B cell (primary cell): Measurements from ENCODE around the gene TEPSIN. TPM values are rescaled to one million over a fixed set of nuclear protein-coding genes. Genes with fewer than 3 reads are reported as not detected.

Source experiments
- ATAC-seq: fragments of 200-7000 bp; cut with Tn5 transposase; one replicate; pipeline ENCODE4 v1.10.0; 2021; ENCODE audit warnings: low read depth, mild to moderate bottlenecking, moderate number of reproducible peaks, moderate library complexity
- CTCF ChIA-PET: fragments of 350-600 bp; sonication (Branson Sonifier 250); formaldehyde crosslinking; loops from one replicate; lab custom pipeline; 2021; ENCODE audit warnings: antibody characterized with exemption, inconsistent platforms; lab: Charles Lee
- POLR2A ChIA-PET: fragments of 350-600 bp; sonication (Branson Sonifier 250); formaldehyde crosslinking; loops from one replicate; lab custom pipeline; 2021; ENCODE audit warnings: antibody characterized with exemption; lab: Charles Lee
- DNase-seq: peaks from one replicate; pipeline ENCODE4 v3.0.0; 2013
- H2AFZ ChIP-seq: 2 replicates; pipeline ENCODE4 v1.6.1; 2012; ENCODE audit warnings: mild to moderate bottlenecking, low read depth, low read length; ENCODE audit not compliant: insufficient read depth, poor library complexity, severe bottlenecking
- H3K27ac ChIP-seq, 2 donors: 1 replicate in 1 of 2; 2 replicates in 1 of 2; pipeline ENCODE4 v1.5.1; 2012 to 2013; ENCODE audit warnings: low read length in 2 of 2, mild to moderate bottlenecking in 2 of 2, moderate library complexity in 1 of 2
- H3K27me3 ChIP-seq, 4 experiments: fragments of 200-600 bp in 1 of 4; sonication (generic) in 1 of 4; replicated peaks in 1 of 4; 1 replicate in 2 of 4; 2 replicates in 2 of 4; pipeline versions ENCODE4 v1.6.1 to v1.7.0; 2013 to 2016; ENCODE audit warnings: low read length in 3 of 4, mild to moderate bottlenecking in 2 of 4, mixed read lengths in 1 of 4, moderate library complexity in 1 of 4; ENCODE audit not compliant: insufficient read depth in 4 of 4, control insufficient read depth in 3 of 4; ENCODE audit errors: control extremely low read depth in 1 of 4
- H3K36me3 ChIP-seq, 2 experiments: replicated peaks in 1 of 2; 1 replicate in 1 of 2; 2 replicates in 1 of 2; pipeline versions ENCODE4 v1.6.1 to v1.7.1; 2013; ENCODE audit warnings: low read length in 1 of 2; ENCODE audit not compliant: insufficient read depth in 2 of 2, control insufficient read depth in 1 of 2; ENCODE audit errors: control extremely low read depth in 1 of 2, extremely low read depth in 1 of 2
- H3K4me1 ChIP-seq, 2 donors: fragments of 200-600 bp in 1 of 2; sonication (generic) in 1 of 2; 1 replicate in 1 of 2; 2 replicates in 1 of 2; pipeline versions ENCODE4 v1.5.1 to v1.6.1; 2013 to 2017; ENCODE audit warnings: low read length in 2 of 2; ENCODE audit not compliant: control insufficient read depth in 2 of 2, insufficient read depth in 2 of 2
- H3K4me2 ChIP-seq: replicated peaks from 2 replicates; pipeline ENCODE3; 2012; ENCODE audit warnings: mild to moderate bottlenecking, low read depth, low read length; ENCODE audit not compliant: poor library complexity, severe bottlenecking
- H3K4me3 ChIP-seq, 5 experiments: fragments of 200-600 bp in 1 of 5; sonication (generic) in 1 of 5; 1 replicate in 3 of 5; 2 replicates in 2 of 5; pipeline versions ENCODE4 v1.5.1 to v1.7.0; 2011 to 2016; ENCODE audit warnings: low read length in 4 of 5, mild to moderate bottlenecking in 4 of 5, low read depth in 2 of 5, control low read depth in 1 of 5, moderate library complexity in 1 of 5; ENCODE audit not compliant: insufficient read depth in 1 of 5; ENCODE audit errors: control extremely low read depth in 1 of 5, extremely low read depth in 1 of 5
- H3K79me2 ChIP-seq: fragments of 200-600 bp; sonication (generic); one replicate; pipeline ENCODE4 v1.6.0; 2016; ENCODE audit warnings: low read length; ENCODE audit not compliant: control insufficient read depth, insufficient read depth
- H3K9ac ChIP-seq: fragments of 200-600 bp; sonication (generic); 2 replicates; pipeline ENCODE4 v1.6.1; 2017; ENCODE audit warnings: mild to moderate bottlenecking, low read length, moderate library complexity
- H3K9me3 ChIP-seq, 3 donors: one replicate each; pipeline versions ENCODE4 v1.6.1 to v1.7.1; 2013; ENCODE audit warnings: low read length in 2 of 3; ENCODE audit not compliant: control insufficient read depth in 2 of 3, insufficient read depth in 1 of 3; ENCODE audit errors: control extremely low read depth in 1 of 3
- H4K20me1 ChIP-seq: 2 replicates; pipeline ENCODE4 v1.6.0; 2012; ENCODE audit warnings: mild to moderate bottlenecking, low read length; ENCODE audit not compliant: insufficient read depth, control insufficient read depth, poor library complexity, severe bottlenecking
- H3K27ac Mint-ChIP-seq: one replicate; pipeline ENCODE4 v1.8.0; 2021; ENCODE audit warnings: mixed read lengths
- H3K27me3 Mint-ChIP-seq: one replicate; pipeline ENCODE4 v1.8.0; 2021; ENCODE audit warnings: mixed read lengths
- H3K4me1 Mint-ChIP-seq: one replicate; pipeline ENCODE4 v1.8.0; 2021; ENCODE audit warnings: mixed read lengths
- H3K4me3 Mint-ChIP-seq: one replicate; pipeline ENCODE4 v1.8.0; 2021; ENCODE audit warnings: mixed read lengths
- H3K9me3 Mint-ChIP-seq: one replicate; pipeline ENCODE4 v1.8.0; 2022; ENCODE audit warnings: mixed read lengths; ENCODE audit not compliant: insufficient read depth
- EZH2 ChIP-seq: IDR thresholded peaks from 2 replicates; pipeline ENCODE4 v1.6.1; 2012; ENCODE audit warnings: borderline replicate concordance, low read depth, mild to moderate bottlenecking, moderate library complexity, low read length; ENCODE audit not compliant: insufficient read depth, poor library complexity, severe bottlenecking
- WGBS: methylation state at CpG from one replicate; pipeline ENCODE4 v1.1.5; 2013; ENCODE audit warnings: missing lambda C conversion rate; ENCODE audit not compliant: insufficient coverage; 5-methylcytosine and 5-hydroxymethylcytosine counted together
- intact Hi-C: fragments of 100-400 bp; cut with micrococcal nuclease; formaldehyde crosslinking; loops from one replicate; pipeline ENCODE4 v1.10.0; 2022
- polyA plus RNA-seq: library from polyadenylated mRNA; depleted of rRNA; stranded (reverse); fragments of >200 nt; gene quantifications from 2 replicates; pipeline ENCODE4 v1.2.3, GENCODE V29; 2012
- total RNA-seq, 2 donors: library from RNA; stranded (reverse); fragments of 120-200 nt in 1 of 2; gene quantifications; 1 replicate in 1 of 2; 2 replicates in 1 of 2; pipeline versions ENCODE4 v1.2.3 to v1.2.4, GENCODE V29; 2013 to 2022
- TF ChIP-seq, protein P1 (sequence below): fragments of 200-600 bp; IDR thresholded peaks from one replicate; pipeline ENCODE4 v1.8.0; 2022; ENCODE audit warnings: antibody characterized with exemption, mild to moderate bottlenecking

The TEPSIN gene
- total and polyA plus RNA-seq, 2 donors (not counting 1 experiment from before 2014, with no cell fraction given) = 180 to 273 TPM

DNA sequence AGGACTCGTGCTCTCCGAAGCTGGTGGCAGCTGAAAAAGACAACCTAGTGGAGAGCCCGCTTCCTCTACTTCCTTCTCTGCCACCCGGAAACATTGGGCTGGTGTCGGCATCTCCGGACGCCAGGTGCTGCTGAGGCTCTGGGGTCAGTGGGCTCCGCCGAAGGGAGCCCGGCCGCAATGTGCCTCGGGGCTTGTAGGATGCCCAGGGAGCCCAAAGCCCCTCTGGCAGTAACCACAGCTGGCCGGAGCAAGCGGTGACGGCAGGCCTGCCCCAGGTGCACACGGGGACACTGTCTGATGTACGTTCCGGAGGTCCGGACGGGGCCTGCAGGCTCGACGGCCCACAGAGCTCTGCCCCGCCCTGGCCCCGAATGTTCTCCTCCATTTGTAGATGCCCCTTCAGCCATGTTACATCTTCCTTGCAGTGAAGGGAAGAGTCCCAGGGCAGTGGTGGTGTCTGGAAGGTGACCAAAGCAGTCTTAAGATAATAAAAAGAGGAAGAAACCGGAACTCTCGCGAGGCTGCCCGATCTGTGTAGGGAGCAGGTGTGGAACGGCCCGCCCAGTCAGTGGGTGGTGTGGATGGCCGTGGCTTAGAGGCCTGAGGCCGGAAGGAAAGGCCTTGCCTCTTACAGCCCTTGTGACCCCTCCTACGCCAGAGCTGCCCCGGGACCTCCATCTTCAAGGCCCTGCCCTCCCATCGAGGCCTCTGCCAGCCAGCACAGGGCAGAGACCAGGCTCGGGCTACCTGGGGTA, 22.9 kb upstream of the TEPSIN start:
- Histone ChIP-seq H2AFZ (no peak overlapping the region), H4K20me1 (peaks cover 53% of the 10 kb centered on the region), H3K4me1 (peaks cover 0 to 4% of the 10 kb centered on the region in 2 donors), H3K79me2 (peaks cover 21% of the 10 kb centered on the region), H3K27me3 (no peaks in the 10 kb centered on the region), H3K9ac (no peak overlapping the region), H3K36me3 (peaks cover 0 to 78% of the 10 kb centered on the region in 2 experiments), H3K27ac (no peak overlapping the region), H3K9me3 (no peaks in the 10 kb centered on the region), H3K4me3 (no peak overlapping the region), H3K4me2 (no peak overlapping the region)
- DNase-seq = no peak
- intact Hi-C loops = no loop called here
- Mint-ChIP-seq H3K4me1 (peaks cover 4% of the 10 kb centered on the region), H3K27ac (no peak overlapping the region), H3K9me3 (no peaks in the 10 kb centered on the region), H3K27me3 (no peaks in the 10 kb centered on the region), H3K4me3 (no peak overlapping the region)
- CTCF ChIA-PET = no interaction called here
- ATAC-seq = no peak
- POLR2A ChIA-PET = interaction anchor here (0.6 kb wide), 1 partner anchor 357 kb away, joined by 5 read pairs; no protein-coding TSS in a partner anchor
- 96% methylated on average over 35 of the region's 36 CpGs for WGBS
- no peak for TF ChIP-seq EZH2
- TF ChIP-seq, protein P1, sequence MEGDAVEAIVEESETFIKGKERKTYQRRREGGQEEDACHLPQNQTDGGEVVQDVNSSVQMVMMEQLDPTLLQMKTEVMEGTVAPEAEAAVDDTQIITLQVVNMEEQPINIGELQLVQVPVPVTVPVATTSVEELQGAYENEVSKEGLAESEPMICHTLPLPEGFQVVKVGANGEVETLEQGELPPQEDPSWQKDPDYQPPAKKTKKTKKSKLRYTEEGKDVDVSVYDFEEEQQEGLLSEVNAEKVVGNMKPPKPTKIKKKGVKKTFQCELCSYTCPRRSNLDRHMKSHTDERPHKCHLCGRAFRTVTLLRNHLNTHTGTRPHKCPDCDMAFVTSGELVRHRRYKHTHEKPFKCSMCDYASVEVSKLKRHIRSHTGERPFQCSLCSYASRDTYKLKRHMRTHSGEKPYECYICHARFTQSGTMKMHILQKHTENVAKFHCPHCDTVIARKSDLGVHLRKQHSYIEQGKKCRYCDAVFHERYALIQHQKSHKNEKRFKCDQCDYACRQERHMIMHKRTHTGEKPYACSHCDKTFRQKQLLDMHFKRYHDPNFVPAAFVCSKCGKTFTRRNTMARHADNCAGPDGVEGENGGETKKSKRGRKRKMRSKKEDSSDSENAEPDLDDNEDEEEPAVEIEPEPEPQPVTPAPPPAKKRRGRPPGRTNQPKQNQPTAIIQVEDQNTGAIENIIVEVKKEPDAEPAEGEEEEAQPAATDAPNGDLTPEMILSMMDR = no peak

DNA sequence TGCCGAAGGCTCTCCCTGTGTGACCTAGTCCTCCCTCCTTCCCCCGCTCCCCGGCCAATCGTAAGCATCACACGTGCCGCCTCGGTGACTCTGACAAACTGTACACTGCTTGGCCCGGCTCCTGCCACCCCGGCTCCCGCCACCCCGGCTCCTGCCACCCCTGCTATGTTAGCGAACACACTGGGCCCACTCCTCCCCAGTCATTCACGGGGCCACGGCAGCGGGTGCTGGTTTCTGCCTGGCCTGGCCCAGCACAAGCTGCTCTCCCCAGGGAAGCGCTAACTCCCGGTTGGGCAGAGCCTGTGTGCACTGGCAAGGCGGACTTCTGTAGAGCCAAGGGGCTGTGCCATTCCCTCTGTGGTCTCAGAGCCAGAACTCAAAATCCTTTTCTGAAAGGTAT, 22.2 kb upstream of the TEPSIN start:
- H3K27me3 ChIP-seq = no peaks in the 10 kb centered on the region
- WGBS = 96% methylated on average over 18 of the region's 18 CpGs
- peaks cover 0 to 4% of the 10 kb centered on the region in 2 donors for H3K4me1 ChIP-seq
- Mint-ChIP-seq H3K27me3 (no peaks in the 10 kb centered on the region), H3K27ac (no peak overlapping the region), H3K4me1 (peaks cover 4% of the 10 kb centered on the region), H3K9me3 (no peaks in the 10 kb centered on the region), H3K4me3 (no peak overlapping the region)
- TF ChIP-seq EZH2 = no peak
- TF ChIP-seq, protein P1 = no peak
- intact Hi-C loops = no loop called here
- ATAC-seq (no peak), DNase-seq (no peak)
- H4K20me1 ChIP-seq = peaks cover 59% of the 10 kb centered on the region
- no peak overlapping the region for H2AFZ ChIP-seq
- H3K4me2 ChIP-seq = no peak overlapping the region
- H3K9ac ChIP-seq = no peak overlapping the region
- peaks cover 0 to 76% of the 10 kb centered on the region in 2 experiments for H3K36me3 ChIP-seq
- H3K27ac ChIP-seq = no peak overlapping the region
- H3K9me3 ChIP-seq = no peaks in the 10 kb centered on the region
- H3K4me3 ChIP-seq = no peak overlapping the region
- ChIA-PET POLR2A (interaction anchor here (1.0 kb wide), 1 partner anchor 34 kb away, joined by 3 read pairs; the partner anchor contains the start of gene SLC38A10), CTCF (interaction anchor here (0.6 to 0.9 kb wide), 2 partner anchors 340 to 341 kb away, joined by 3 to 5 read pairs; no protein-coding TSS in a partner anchor)
- peaks cover 21% of the 10 kb centered on the region for H3K79me2 ChIP-seq
